ENCODE results near the gene ONECUT2. TPM values are rescaled to one million over a fixed set of nuclear protein-coding genes. Genes with fewer than 3 reads are reported as not detected.

The ONECUT2 gene
- total and polyA plus RNA-seq, 9 of the 15 experiments (the other 6 are each of a cell fraction or from before 2014, with no cell fraction given) = 0.27 to 2.5 (median 0.83) TPM

DNA sequence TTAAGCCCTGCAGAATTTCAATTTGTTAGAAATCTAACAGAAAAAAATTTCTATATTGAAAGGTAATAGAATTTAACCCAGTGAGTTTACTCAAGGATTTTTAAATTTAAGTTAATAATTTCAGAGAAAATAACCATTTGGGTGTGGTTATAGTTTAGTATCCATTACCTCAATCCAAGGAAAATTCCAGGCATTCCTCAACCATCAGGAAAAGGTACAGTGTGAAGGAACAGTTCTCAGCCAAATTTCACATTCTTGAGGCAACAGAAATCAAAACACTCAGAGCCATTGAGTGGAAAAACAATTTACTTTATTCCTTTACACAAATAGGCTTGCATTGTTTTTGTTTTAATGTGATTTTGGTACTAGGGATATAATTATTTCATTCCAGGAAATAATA, 45.6 kb downstream of the ONECUT2 start:
- H3K9ac ChIP-seq (ENCODE audit: insufficient read depth in 1 of 2, low read depth in 2 of 2, low read length in 2 of 2) = no peak overlapping the region
- no peak for ATAC-seq
- TF ChIP-seq SRSF9 (IDR thresholded peaks at IDR 0.05; ENCODE audit: borderline replicate concordance, low read depth, low read length) (no peak), RBFOX2 (IDR thresholded peaks at IDR 0.05; ENCODE audit: low read depth, low read length) (no peak), SPI1 (IDR thresholded peaks at IDR 0.05; ENCODE audit: borderline replicate concordance, low read depth, low read length) (no peak), LARP7 (IDR thresholded peaks at IDR 0.05) (no peak), FIP1L1 (IDR thresholded peaks at IDR 0.05; ENCODE audit: low read depth, low read length, poor library complexity, severe bottlenecking) (no peak), POLR2AphosphoS5 (IDR thresholded peaks at IDR 0.05; ENCODE audit: control insufficient read depth, insufficient read depth, low read depth, low read length) (no peak), ZFP36 (IDR thresholded peaks at IDR 0.05; ENCODE audit: low read depth, low read length, partially characterized antibody) (no peak), SMAD3 (CRISPR knock-in tag; conservative IDR thresholded peaks at IDR 0.05) (no peak)
- TF ChIP-seq, protein P1, sequence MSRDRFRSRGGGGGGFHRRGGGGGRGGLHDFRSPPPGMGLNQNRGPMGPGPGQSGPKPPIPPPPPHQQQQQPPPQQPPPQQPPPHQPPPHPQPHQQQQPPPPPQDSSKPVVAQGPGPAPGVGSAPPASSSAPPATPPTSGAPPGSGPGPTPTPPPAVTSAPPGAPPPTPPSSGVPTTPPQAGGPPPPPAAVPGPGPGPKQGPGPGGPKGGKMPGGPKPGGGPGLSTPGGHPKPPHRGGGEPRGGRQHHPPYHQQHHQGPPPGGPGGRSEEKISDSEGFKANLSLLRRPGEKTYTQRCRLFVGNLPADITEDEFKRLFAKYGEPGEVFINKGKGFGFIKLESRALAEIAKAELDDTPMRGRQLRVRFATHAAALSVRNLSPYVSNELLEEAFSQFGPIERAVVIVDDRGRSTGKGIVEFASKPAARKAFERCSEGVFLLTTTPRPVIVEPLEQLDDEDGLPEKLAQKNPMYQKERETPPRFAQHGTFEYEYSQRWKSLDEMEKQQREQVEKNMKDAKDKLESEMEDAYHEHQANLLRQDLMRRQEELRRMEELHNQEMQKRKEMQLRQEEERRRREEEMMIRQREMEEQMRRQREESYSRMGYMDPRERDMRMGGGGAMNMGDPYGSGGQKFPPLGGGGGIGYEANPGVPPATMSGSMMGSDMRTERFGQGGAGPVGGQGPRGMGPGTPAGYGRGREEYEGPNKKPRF (IDR thresholded peaks at IDR 0.05; ENCODE audit: low read depth, low read length) = no peak
- H3K4me1 ChIP-seq (replicated peaks in 1 of 2; ENCODE audit: control insufficient read depth in 2 of 2, insufficient read depth in 2 of 2, low read length in 2 of 2) = no peaks in the 10 kb centered on the region
- H3K27me3 ChIP-seq (ENCODE audit: control insufficient read depth in 2 of 2, insufficient read depth in 2 of 2, low read length in 2 of 2) = peaks cover 0 to under 1% of the 10 kb centered on the region in 2 experiments; a peak in 1 of 5 replicates
- no peak overlapping the region for H2AFZ ChIP-seq (ENCODE audit: low read depth, low read length)
- no peaks in the 10 kb centered on the region for H3K9me3 ChIP-seq (replicated peaks; ENCODE audit: control insufficient read depth, insufficient read depth, low read depth, low read length)
- in situ Hi-C loops (cut with MboI) = no loop called here
- intact Hi-C loops (cut with micrococcal nuclease) = no loop called here
- no peak for FAIRE-seq
- H4K20me1 ChIP-seq (replicated peaks; ENCODE audit: control insufficient read depth, insufficient read depth, low read length) = no peaks in the 10 kb centered on the region
- H3K27ac ChIP-seq (ENCODE audit: extremely low read depth, low read depth, low read length) = no peak overlapping the region
- H3K4me3 ChIP-seq = no peak overlapping the region
- no peaks in the 10 kb centered on the region for H3K36me3 ChIP-seq (ENCODE audit: control insufficient read depth, insufficient read depth, low read length)
- no peaks in the 10 kb centered on the region for H3K79me2 ChIP-seq (ENCODE audit: control insufficient read depth, insufficient read depth, low read length)
- CTCF ChIA-PET (ENCODE audit: low intra/inter-chr PET ratio) = no interaction called here
- no peaks in the 10 kb centered on the region for H3K9me1 ChIP-seq (ENCODE audit: control insufficient read depth, insufficient read depth, low read length)
- no peak overlapping the region for H3K4me2 ChIP-seq (ENCODE audit: insufficient read depth, low read length)
- DNase-seq (ENCODE audit: extremely low read depth in 1 of 4, low spot score in 3 of 4) = no peak
- POLR2A ChIA-PET = no interaction called here
- no TSS peak for BruUV-seq (replicated peaks)
